SH-SY5Y (cell line): Measurements from ENCODE around the gene HOOK2.

Source experiments
- GATA2 ChIP-seq: IDR thresholded peaks from 2 replicates; pipeline ENCODE4 v1.6.1; 2011; ENCODE audit warnings: mild to moderate bottlenecking, low read depth, low read length
- GATA3 ChIP-seq: IDR thresholded peaks from 2 replicates; pipeline ENCODE4 v1.6.1; 2011; ENCODE audit warnings: low read depth, mild to moderate bottlenecking, low read length, moderate library complexity

HOOK2 gene

DNA sequence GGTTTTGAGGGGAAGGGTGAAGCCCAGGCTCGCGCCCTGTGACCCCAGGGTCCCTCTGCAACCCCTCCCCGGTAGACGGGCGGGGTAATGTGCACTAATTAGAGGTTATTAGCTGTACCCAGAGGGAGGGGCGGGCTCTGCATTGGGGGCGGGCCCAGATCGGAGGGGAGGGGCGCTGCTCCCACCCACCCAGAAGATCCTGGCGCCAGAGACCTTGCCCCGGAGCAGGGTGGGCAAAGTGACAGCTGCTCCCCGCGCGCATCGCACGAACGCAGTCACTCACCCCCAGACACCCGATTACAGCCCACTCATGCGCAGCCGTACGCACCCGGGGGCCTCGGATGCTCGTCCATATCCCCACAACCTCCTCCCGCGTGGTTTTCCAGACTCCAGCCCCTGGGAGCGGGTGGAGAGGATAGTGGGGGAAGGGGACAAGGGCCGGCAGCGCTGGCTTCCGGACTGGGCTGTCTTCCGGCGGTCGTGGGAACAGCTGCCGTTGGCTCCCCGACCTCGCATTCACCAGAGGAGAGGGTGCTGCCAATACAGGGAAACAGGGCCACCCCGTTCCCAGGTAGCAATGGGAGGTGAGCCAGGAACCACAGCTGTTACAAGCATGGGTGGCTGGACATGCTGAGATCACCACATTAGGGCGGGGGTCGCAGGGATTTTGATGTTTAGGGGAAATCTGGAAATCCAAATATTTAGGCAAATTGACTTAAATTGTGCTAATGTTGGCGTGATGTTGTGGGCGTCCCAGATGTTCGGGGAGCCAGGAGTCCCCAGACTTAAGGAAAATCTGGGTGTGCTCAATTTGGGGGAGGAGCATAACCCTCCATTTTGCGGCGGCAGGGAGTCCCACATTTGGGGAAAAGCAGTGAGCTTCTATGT is 2.9 kb upstream of the HOOK2 start:
- TF ChIP-seq GATA2 (0 out of 2 replicates have a peak, but pooled peaks have one; percentile 12), GATA3 (no peak)

GRCh38 chr19:12777217-12778016 is 2.1 kb upstream of the HOOK2 start:
- no peak for TF ChIP-seq GATA2
- TF ChIP-seq GATA3: no peak

GRCh38 chr19:12773571-12773970 is 1.8 kb downstream of the HOOK2 start:
- TF ChIP-seq GATA2 (no peak), GATA3 (no peak)

DNA sequence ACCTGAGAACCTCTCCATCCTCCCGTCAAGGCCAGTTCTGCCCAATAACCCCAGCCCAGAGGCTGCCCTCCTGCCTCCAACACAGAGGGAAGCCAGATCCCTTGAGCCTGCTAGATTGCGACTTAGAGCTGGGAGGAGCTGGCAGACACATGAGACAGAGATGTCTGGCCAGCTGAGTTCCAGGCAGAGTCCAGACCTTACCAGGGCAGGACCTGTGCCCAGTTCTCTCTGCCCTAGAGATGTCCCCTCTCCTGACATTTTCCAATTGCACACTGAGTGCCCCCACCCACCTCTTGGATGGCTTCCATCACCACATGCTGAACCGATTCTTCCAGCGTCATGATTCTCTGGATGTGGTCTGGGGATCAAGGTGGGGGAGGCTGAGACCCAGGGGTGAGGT is 3.0 kb downstream of the HOOK2 start:
- TF ChIP-seq GATA3: no peak
- TF ChIP-seq GATA2: no peak

GRCh38 chr19:12770922-12771321 is 4.4 kb downstream of the HOOK2 start:
- TF ChIP-seq GATA3: no peak
- no peak for TF ChIP-seq GATA2

GRCh38 chr19:12769689-12770088 is 5.7 kb downstream of the HOOK2 start:
- TF ChIP-seq GATA2: no peak

DNA sequence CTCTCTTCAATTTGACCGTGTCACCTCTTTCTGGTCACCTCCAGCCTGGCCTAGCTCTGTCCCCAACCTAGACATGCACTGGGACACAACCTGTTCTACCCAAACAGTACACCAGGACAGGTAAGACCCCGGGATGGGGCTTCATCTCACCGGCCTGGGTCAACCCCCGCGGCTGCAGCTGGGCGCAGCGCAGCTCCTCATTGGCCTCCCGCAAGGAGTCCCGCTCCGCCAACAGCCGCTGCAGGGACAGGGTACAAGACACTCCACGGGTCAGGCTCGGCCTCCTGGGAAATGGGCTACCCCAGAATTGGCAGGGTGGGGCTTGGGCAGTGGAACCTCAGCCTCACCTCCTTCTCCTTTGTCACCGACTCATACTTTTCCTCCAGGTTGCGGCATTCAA is 7.7 kb downstream of the HOOK2 start:
- TF ChIP-seq GATA3 (no peak), GATA2 (no peak)

GRCh38 chr19:12767150-12767549 is 8.2 kb downstream of the HOOK2 start:
- TF ChIP-seq GATA3 (no peak), GATA2 (no peak)

GRCh38 chr19:12766051-12766521 is 9.3 kb downstream of the HOOK2 start:
- no peak for TF ChIP-seq GATA3
- no peak for TF ChIP-seq GATA2

DNA sequence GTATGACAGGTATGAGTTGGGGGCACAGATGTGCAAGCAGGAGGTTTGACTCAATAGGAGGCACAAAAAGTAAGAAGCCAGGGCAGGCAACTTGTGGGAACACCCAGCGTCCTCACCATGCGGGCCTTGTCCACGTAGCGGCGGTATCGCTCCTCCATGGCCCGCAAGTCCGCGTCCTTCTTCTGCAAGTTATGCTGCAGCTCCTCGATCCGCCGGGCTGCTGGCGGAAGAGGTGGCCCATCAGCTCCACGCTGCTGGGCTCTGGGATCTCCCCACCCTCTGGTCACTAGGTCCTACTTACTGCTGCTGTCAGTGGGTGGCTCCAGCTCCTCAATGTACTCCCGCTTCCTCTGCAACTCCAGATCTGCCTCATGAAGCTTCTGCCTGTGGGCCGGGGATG is 10.7 kb downstream of the HOOK2 start:
- no peak for TF ChIP-seq GATA3
- no peak for TF ChIP-seq GATA2

DNA sequence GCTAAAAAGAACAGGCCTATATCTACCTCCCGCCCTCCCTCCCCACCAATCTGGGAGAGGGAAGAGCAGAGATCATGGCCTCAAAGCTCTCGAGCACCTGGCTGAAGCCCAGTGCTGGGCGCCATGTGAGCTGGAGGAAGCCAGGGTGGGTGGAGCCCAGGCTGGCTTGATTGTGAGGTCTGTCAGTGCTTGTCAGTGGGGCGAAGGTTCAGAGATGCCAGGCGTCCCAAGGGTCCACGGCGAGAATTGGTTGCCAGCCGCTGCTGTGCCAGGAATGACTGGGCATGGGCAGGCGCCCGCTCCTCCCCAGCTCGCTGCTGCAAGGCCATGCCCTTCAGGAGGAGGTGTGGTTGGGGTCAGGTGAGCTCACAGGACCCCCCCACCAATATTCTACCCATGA is 12.3 kb downstream of the HOOK2 start:
- TF ChIP-seq GATA2 (no peak), GATA3 (no peak)

DNA sequence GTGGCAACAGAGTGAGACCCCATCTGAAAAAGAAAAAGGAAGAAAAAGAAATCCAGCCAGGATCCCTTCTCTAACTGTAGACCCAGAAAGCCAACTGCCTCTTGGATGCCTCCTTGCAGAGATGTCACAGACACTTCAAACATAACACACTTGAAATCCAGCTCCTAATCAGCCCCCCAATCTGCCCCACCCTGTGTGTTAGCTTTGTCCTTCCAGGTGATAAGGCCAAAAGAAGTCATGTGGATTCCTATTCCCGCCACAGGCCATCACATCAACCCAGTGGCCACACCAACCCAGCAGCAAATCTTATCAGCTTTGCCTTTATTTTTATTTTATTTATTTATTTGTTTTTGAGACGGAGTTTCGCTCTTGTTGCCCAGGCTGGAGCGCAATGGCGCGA is 15.7 kb downstream of the HOOK2 start:
- TF ChIP-seq GATA2: no peak
- TF ChIP-seq GATA3: no peak

- no peak for TF ChIP-seq GATA3
- no peak for TF ChIP-seq GATA2
Measured at GRCh38 chr19:12757544-12758274, 17.6 kb downstream of the HOOK2 start.

DNA sequence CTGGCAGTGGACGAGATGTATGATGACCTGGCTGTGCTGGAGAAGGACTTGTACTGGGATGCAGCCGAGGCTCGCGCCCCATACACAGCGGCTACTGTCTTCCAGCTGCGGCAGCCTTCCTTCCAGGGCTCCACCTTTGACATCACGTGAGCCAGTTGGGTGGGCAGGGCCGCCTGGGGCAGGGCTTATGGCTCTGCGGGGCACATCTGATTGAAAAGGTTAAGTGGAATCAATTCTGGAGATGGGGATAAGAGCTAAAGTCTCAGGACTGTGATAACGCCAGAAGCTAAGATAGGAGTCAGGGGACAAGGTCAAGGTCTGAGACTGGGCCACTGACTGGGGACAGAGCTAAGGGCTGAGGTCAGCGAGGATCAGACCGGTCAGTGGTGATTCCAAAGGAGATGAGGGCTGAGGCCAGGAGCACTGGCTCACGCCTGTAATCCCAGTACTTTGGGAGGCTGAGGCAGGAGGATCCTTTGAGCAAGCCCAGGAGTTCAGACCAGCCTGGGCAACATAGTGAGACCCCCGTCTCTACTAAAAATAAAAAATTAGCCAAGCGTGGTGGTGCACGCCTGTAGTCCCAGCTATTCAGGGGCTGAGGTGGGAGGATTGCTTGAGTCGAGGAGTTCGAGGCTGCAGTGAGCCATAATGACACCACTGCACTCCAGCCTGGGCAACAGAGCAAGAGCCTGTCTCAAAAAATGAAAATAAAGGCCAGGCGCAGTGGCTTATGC is 19.0 kb downstream of the HOOK2 start:
- TF ChIP-seq GATA2 (no peak), GATA3 (no peak)

DNA sequence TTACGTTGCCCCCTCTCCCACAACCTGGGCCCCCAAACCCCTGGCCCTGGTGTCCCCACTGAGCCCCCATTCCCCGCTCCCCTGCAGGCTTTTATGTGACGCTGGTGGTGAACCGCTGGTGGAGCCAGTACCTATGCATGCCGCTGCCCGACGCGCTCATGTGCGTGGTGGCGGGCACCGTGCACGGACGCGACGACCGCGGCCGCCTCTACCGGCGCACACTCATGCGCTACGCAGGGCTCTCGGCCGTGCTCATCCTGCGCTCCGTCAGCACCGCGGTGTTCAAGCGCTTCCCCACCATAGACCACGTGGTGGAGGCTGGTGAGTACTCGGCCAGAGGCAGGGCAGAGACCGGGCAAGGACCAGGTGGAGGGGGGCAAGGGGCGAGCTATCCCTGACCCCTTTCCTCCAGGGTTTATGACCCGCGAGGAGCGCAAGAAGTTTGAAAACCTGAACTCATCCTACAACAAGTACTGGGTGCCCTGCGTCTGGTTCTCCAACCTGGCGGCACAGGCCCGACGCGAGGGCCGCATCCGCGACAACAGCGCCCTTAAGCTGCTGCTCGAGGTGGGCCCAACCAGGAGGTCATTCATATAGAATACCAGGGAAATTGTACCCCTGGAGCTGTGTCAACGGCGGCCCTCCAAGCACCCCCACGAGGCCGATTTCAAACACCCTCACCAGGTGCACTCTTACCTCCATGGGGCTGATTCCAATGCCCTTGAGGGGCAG is 20.7 kb downstream of the HOOK2 start:
- TF ChIP-seq GATA2 (no peak), GATA3 (no peak)
